GM21528 (cell line): Measurements from ENCODE around the gene CAMKV.
"Not testable (repeated sequence)": the region's sequence is repeated elsewhere in the genome, so short reads cannot be mapped to it uniquely, and the experiment has no call there.

ENCODE experiments used
- ATAC-seq: cut with Tn5 transposase; IDR thresholded peaks from one replicate; pipeline ENCODE4 v1.9.1; 2021; ENCODE audit warnings: mild to moderate bottlenecking, moderate library complexity; ENCODE audit not compliant: unreplicated experiment, low FRiP score

Gene CAMKV

GRCh38 chr3:49856181-49857005 is 13.3 kb downstream of the CAMKV start, which contains the start of gene TRAIP:
TSS of gene TRAIP (minus strand) at chr3:49856564. CDS start at chr3:49856453, 111 bp downstream.
- peak; percentile 94 for ATAC-seq

GRCh38 chr3:49855662-49856061 is 14.0 kb downstream of the CAMKV start:
- ATAC-seq: no peak

- ATAC-seq: no peak
These were observed 24.0 kb downstream of the CAMKV start for GRCh38 chr3:49845694-49846093.

- no peak for ATAC-seq
These were observed 25.1 kb downstream of the CAMKV start for GRCh38 chr3:49844464-49845183.

- ATAC-seq: no peak
These were observed 26.7 kb downstream of the CAMKV start for GRCh38 chr3:49842843-49843517.

GRCh38 chr3:49841806-49842205 is 27.9 kb downstream of the CAMKV start:
- no peak for ATAC-seq

GRCh38 chr3:49841126-49841696 is 28.5 kb downstream of the CAMKV start:
- no peak for ATAC-seq

GRCh38 chr3:49840388-49840787 is 29.3 kb downstream of the CAMKV start:
- no peak for ATAC-seq

- no peak for ATAC-seq
These were observed 30.4 kb downstream of the CAMKV start for GRCh38 chr3:49839193-49839809.

GRCh38 chr3:49831341-49831740 is 38.4 kb downstream of the CAMKV start:
- ATAC-seq: no peak

GRCh38 chr3:49826016-49826415 is 43.7 kb downstream of the CAMKV start:
- ATAC-seq: no peak

- ATAC-seq: not testable (repeated sequence)
These were observed 46.6 kb downstream of the CAMKV start for GRCh38 chr3:49823131-49823530.

- ATAC-seq: peak; percentile 36
These were observed 56.1 kb downstream of the CAMKV start, which contains the start of gene UBA7 for GRCh38 chr3:49813497-49814174. TSS of gene UBA7 (minus strand) at chr3:49813953. CDS start at chr3:49813787, 166 bp downstream.

GRCh38 chr3:49812916-49813496 is 56.7 kb downstream of the CAMKV start:
- ATAC-seq: no peak
